GM13977 (cell line): ENCODE data around the gene CLEC2L.
"Not testable (repeated sequence)": the region's sequence is repeated elsewhere in the genome, so short reads cannot be mapped to it uniquely, and the experiment has no call there.

ENCODE experiments used
- DNase-seq: peaks from one replicate; pipeline ENCODE4 v3.0.0; 2012; ENCODE audit warnings: low spot score
- CTCF ChIP-seq: IDR thresholded peaks from 2 replicates; pipeline ENCODE4 v1.5.1; 2012; ENCODE audit warnings: mild to moderate bottlenecking, control low read depth; ENCODE audit not compliant: insufficient read depth; ENCODE audit errors: extremely low read depth, missing control alignments
- in situ Hi-C: fragments of 300-500 bp; cut with MboI; formaldehyde crosslinking; loops from one replicate; pipeline ENCODE4 v1.12.0; 2022; ENCODE audit warnings: low sequenced_read_pairs, low pct_unique_long_range_greater_than_20kb, mixed read lengths, inconsistent platforms; ENCODE audit not compliant: unreplicated experiment

CLEC2L gene

GRCh38 chr7:139548302-139549028, 25.0 kb downstream of the CLEC2L start:
- TF ChIP-seq CTCF = no peak
- no peak for DNase-seq
- in situ Hi-C loops = no loop called here

- in situ Hi-C loops, DNase-seq: not testable (repeated sequence)
Observed at GRCh38 chr7:139553991-139554700, 30.7 kb downstream of the CLEC2L start.

DNA sequence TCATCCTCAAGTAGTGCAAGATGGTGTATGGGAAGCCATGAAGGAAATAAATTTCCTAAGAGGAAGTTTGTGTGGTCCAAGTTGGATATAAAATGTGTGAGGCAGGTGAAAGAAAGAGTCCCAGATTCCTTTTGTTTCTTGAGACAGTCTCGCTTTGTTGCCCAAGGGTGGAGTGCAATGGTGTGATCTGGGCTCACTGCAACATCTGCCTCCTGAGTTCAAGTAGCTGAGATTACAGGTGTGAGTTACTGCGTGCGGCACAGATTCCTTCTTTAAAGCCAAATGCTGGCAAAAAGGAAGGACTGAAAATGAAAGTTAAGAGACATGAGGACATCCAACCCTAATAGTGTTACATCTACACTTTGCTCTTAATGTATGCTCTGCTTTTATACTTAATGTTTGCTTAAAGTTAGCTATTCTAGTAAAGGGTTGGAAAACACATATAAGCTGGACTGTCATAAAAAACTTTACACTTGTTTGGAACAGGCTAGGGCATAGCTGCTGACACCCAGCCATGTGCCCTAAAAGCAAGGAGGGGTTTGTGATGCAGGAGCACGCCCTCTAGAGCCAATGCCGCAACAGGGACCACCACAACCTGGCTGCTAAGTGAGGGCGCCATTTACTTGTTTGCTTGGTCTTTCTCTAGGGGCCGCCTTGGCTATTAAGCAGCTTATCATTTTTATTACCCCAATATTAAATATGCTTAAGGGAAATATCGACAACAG, 34.5 kb downstream of the CLEC2L start:
- no peak for DNase-seq
- in situ Hi-C loops = no loop called here
- no peak for TF ChIP-seq CTCF

- DNase-seq = no peak
- in situ Hi-C loops = no loop called here
Observed at GRCh38 chr7:139559364-139560105, 36.0 kb downstream of the CLEC2L start.

GRCh38 chr7:139560199-139560598, 36.7 kb downstream of the CLEC2L start:
- no peak for DNase-seq
- in situ Hi-C loops = no loop called here
- TF ChIP-seq CTCF = no peak

More at GRCh38 chr7:139559364-139560105, 36.0 kb downstream of the CLEC2L start:
- no peak for TF ChIP-seq CTCF

GRCh38 chr7:139560678-139561077, 37.2 kb downstream of the CLEC2L start:
- no peak for DNase-seq
- in situ Hi-C loops = no loop called here
- TF ChIP-seq CTCF = no peak

DNA sequence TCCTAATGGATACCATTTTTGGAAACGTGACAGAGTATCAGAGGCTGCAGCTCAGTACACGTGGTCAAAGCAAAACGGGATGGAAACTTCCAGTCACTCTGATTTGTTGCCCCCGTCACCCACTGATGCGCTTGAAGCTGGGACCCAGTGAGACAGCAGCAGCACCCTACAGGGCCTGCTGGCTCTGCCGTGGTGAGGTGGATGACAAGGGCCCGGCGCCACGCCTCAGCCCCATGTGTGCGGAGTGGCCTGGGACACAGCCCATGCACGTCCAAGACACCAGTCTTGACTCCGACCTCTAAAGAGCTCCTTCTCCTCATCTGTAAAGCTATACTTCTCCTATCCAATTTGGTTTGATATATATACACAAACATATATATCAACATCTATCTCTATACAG, 39.0 kb downstream of the CLEC2L start:
- no peak for DNase-seq
- TF ChIP-seq CTCF = no peak
- in situ Hi-C loops = no loop called here
